MM.1S (cell line): Measurements from ENCODE around the gene IL1RAPL2.

Experiments used
- CTCF ChIP-seq: fragments of 300-600 bp; sonication (generic); IDR thresholded peaks from 2 replicates; pipeline ENCODE4 v1.5.1; 2016; ENCODE audit warnings: antibody characterized with exemption, low read length, mixed read lengths
- EZH2 ChIP-seq: fragments of 300-600 bp; sonication (generic); optimal IDR thresholded peaks from 2 replicates; pipeline ENCODE3; 2017; ENCODE audit warnings: low read depth, mild to moderate bottlenecking, antibody characterized with exemption, low read length, mixed read lengths

DNA sequence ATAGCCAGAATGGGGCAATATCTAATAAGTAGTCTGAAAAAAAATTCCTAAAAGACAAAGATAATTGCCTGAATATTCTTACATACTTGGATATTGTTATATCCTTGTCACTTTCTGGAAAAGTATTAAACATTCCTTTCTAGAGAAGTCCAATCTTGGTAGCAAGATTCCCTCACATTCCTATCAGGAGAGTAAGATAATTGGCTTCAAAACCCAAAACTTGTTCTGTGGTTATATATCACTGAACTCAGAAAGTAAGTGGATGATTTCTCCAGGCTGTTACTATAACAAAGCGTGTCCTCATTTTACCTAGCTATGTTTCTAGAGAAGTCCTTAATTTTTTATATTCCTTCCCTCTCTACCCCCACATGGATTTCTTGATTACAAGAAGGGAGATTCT lies 700.5 kb downstream of the IL1RAPL2 start:
- TF ChIP-seq CTCF = no peak
- TF ChIP-seq EZH2 = no peak
